Astrocyte (in vitro differentiated cells and primary cell): Measurements from ENCODE around the gene SLC12A5.

Experiments
- CTCF ChIP-seq: IDR thresholded peaks from 2 replicates; pipeline ENCODE4 v1.5.1; 2011; ENCODE audit warnings: low read depth, mild to moderate bottlenecking, inconsistent platforms, low read length, moderate library complexity; ENCODE audit not compliant: insufficient read depth
- EZH2 ChIP-seq: IDR thresholded peaks from 2 replicates; pipeline ENCODE4 v1.6.1; 2012; ENCODE audit warnings: mild to moderate bottlenecking, low read length, inconsistent platforms; ENCODE audit not compliant: insufficient read depth

- no peak for TF ChIP-seq CTCF
- TF ChIP-seq EZH2: no peak
These were observed 55.8 kb downstream of the SLC12A5 start for GRCh38 chr20:46084805-46085178.
